Activated CD8-positive, alpha-beta memory T cell treated with anti-CD3 and anti-CD28 coated beads for 4 hours (primary cell): ENCODE measurements around the gene TIMM22.
"Not testable (repeated sequence)": the region's sequence is repeated elsewhere in the genome, so short reads cannot be mapped to it uniquely, and the experiment has no call there.

Source experiments
- DNase-seq, 2 donors: peaks; one replicate each; pipeline ENCODE4 v3.0.0-alpha.2; 2020; ENCODE audit warnings: low read depth in 2 of 2

TIMM22 gene

DNA sequence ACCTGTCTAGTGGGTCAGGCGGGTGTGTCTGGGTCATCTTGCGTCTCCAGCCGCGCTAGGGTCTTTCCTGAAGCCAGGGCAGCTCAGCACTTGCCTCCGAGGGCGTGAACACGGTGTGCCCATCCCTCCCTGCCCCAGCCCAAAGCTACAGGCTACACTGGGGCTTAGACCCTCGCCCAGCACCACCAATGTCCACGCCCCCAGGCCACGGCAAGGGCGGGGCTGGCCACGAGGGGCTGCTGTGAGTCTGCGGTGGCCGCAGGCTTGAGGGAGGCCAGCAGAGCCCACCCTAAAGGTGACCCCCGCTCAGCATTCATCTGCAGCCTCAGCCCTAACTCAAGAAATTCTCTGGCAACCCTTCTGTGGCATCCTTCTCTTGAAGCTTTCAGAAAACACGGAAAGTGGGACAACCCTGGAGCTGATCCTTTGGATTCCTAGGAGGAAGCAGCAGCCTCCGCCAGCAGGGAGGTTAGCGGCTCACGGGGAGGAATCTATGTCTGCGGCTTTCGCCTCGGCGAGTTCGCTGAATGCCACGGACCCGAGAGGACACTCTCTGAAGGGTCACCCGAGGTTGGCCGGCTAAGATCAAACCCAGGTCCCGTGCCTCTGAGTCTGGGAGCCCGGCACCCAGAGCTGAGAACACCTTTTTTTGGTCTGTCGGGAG is 41.7 kb downstream of the TIMM22 start:
- DNase-seq: no peak

GRCh38 chr17:1039123-1039507 is 42.2 kb downstream of the TIMM22 start:
- DNase-seq: no peak

- no peak for DNase-seq
Measured at GRCh38 chr17:1039511-1040215, 42.7 kb downstream of the TIMM22 start.

DNA sequence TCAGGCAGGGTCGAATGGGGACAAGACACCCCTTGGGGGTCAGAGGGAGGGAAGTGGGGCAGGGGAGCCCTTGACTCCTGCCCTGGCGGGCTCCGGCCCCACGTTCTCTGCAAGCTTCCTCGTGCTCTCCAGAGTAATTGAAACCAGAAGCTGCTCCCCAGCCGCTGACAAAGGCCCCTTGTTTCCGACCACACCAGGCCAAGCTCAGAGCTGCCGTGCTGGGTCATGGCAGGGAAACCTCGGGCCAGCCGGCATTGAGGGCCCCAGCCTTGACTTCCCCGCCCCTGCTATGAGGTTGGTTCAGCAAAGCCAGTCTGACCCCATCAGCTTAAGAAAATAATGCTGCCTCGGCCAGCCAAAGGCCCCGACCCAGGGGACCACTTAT is 43.3 kb downstream of the TIMM22 start:
- no peak for DNase-seq

GRCh38 chr17:1041746-1042145 is 44.8 kb downstream of the TIMM22 start:
- no peak for DNase-seq

DNA sequence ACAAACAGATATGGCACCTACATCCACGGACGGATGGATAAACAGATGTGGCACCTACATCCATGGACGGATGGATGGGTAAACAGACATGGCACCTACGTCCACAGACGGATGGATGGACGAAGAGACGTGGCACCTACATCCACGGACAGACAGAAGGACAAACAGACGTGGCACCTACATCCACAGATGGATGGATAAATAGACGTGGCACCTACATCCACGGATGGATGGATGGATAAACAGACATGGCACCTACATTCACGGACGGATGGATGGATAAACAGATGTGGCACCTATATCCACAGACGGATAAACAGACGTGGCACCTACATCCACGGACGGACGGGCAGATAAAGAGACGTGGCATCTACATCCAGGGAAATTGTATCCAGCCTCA is 45.6 kb downstream of the TIMM22 start:
- no peak for DNase-seq

DNA sequence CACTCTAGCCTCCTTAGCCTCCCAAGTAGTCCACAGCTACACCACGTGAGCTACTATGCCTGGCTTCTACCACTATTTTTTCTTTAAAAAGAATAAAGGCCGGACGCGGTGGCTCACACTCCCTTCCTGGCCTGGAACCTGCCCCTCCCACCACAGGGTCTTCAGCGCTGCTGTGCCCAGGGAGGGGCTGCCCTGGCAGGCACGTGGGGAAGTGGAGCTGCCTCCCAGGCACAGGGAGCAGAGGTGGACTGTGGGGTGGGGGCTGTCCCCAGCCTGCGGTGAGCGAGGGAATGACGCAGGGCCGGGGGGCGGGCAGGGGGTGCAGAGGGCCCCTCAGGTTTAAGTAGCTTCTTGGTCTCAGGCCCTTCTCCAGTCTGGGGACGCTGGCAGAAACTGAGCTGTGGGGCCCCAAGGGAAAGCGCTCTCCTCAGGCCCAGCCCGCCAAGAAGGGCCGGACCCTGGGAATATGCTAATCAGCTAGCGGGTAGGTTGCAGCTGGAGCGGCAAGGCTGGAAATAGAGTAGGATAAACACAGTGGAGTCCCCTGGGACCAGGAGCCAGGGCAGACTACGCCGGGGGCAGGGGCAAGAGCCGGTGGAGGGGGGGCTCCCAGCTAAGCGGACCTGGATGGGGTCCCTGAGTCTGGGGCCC is 46.8 kb downstream of the TIMM22 start:
- no peak for DNase-seq

DNA sequence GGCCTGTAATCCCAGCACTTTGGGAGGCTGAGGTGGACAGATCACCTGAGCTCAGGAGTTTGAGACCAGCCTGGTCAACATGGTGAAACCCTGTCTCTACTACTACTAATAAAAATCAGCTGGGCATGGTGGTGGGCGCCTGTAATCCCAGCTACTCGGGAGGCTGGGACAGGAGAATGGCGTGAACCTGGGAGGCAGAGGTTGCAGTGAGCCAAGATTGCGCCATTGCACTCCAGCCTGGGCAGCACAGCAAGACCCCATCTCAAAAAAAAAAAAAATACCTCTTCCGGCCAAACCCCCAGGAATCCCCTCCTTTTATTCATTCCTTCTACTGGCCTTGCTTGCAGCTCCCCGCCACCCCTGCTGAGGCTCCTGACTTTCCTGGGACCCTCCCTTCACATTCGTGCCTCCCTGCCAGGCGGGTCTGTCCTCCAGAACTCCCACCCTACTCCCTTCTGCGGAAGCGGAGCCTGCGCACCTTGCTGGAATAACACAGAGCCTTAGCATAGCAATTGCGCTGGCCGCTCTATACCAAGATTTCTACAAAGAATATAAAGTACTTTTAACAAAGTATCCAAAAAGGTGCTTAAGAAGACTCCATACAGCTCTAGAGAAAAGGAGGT is 47.6 kb downstream of the TIMM22 start:
- not testable (repeated sequence) for DNase-seq

DNA sequence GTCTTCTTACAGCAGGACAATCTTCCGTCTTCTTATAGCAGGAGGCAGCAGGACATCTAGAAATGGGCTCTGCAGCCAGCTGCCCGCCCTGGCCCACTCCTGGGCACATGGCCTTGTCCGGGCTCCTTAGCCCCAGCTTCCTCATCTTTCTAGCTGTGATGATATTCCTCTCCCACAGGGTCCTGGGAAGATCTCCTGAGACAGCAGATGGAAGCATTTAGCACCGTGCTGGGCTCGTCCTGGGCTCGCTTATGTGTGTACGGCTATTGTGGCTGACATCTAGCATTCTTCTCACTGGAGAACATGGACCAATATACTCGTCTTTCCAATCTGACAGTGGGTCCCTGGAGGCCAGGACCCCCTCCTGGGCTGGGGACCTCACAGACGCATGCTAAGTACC is 48.5 kb downstream of the TIMM22 start:
- DNase-seq: no peak

DNA sequence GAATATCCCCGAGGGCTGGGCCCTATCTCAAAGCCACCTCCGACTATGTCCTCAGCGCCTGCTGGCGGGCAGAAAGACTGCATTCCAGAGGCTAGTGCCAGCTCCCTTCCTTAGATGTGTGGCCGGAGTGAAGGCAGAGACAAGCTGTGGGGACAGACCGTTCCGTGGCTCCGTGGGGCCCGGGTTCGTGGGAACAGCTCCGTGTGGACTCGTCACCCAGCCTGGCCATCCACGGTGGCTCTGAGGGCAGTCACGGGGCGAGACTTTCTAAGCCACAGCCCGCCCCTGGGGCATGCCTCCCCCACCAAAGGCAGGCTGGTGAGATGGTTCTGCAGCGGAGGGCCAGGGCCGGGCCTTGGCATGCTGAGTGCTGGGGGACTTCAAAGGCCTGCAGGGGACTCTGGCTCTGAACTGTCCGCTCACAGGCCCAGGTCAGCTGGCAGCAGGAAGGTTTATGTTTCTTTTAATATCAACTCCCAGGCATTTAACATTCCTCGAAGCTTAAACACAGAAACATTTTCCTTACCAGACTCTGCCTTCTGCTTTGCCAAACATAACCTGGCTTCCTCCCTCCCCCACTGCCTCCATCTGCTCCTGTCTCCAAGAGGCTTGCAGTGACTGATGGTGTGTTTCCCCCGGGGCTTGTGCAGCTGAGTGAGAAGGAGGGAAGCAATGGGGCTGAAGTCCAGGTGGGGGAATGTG is 50.4 kb downstream of the TIMM22 start:
- DNase-seq: no peak

DNA sequence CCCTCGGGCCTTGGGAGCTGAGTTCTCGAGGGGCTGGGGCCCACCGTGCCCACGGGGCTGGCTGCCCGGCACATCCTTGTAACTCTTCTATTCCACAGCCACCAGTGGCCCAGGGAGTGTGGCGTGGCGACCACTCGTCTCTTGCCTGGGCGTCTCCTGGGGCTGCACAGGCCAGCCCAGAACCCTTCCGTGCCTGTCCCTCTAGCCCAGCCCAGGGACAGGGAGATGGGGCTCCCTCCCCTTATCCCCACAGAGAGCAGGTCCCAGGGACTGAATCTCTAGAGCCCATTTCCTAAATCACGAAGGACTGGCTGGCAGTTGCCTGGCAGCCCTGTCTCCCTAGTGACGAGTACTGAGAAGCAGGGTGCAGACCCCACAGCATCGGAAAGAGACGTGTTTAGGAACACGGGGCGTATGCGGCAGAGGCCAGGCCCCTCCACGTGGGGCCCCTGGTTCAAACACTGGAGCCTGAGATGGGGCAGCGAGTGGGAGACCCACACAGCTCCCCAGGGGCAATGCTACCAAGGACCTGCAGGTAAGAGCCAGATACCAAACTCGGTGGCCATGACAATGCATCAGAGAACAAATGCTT is 51.0 kb downstream of the TIMM22 start:
- no peak for DNase-seq

- DNase-seq: not testable (repeated sequence)
Measured at GRCh38 chr17:1048516-1049115, 51.7 kb downstream of the TIMM22 start.

DNA sequence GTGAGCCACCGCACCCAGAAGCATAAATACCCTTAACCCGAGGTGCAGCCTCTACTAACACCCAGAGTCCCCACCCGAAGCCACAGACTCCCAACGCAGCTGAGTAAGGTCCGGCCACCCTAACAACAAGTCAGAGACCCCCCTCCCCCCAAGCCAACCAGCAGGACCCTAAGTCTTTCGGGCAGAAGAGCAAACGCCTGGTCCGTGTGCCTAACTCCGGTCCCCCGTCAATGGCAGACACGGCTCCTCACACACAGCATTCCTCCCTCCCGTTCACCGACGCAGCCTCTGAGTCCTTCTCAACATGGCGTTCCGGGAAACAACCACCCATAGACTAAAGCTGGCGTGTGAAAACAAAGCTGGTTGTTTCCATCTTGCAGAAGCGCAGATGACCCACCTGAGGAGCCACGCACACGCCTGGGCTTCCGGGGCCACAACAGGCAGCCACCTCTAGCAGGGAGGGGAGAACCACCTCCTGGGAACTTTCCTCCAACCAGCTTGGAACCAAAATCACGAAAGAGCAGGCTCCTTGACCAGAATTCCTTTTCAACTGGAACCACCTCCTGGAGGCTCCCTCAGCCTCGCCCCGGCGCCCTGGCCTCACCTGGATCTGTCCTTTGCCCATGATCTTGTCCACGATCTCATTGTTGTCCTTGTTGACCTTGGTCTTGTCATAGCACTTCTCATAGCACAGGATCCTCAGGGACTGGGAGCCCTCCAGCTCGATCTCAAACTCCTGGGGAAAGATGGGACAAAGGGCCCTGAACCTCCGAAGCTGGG is 52.7 kb downstream of the TIMM22 start:
- DNase-seq: no peak

DNA sequence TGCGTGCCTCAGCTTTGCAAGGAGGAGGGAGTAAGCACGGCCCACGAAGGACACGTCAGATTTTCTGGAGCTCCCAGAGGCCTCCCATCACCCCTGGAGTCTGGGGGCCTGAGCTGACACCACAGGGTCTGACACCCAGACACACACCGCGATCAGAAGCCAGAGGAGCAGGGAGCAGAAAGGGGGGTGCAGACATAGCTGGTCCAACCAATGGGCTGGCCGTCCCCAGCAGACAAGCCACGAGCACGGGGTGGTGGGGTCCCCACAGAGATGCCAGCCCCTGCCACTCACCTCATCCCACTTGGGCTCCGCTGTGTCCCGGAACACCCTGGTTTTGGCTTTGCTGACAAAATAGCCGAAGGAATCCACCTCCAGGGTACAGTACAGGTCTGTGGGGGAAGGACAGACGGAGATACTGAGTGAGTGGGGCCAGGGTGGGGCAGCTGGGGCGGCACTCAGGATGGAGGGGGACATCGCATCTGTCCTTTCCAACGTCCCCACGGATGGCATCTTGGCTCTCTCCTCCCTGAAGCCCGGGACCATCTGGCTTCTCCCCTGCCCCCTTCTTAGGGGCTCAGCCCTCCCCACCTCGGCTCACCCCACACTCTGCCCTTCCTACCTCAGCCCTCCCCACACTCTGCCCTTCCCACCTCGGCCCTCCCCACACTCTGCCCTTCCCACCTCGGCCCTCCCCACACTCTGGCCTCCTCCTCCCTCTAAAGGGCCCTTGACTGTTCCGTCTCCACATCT is 53.5 kb downstream of the TIMM22 start:
- no peak for DNase-seq

GRCh38 chr17:1050996-1051925 is 54.3 kb downstream of the TIMM22 start:
- no peak for DNase-seq
